ENCODE data around the gene GRPEL2. TPM values are rescaled to one million over a fixed set of nuclear protein-coding genes. Genes with fewer than 3 reads are reported as not detected.

Gene GRPEL2
- total RNA-seq, 1 experiment from 2014 or later, result 48.9 TPM

DNA sequence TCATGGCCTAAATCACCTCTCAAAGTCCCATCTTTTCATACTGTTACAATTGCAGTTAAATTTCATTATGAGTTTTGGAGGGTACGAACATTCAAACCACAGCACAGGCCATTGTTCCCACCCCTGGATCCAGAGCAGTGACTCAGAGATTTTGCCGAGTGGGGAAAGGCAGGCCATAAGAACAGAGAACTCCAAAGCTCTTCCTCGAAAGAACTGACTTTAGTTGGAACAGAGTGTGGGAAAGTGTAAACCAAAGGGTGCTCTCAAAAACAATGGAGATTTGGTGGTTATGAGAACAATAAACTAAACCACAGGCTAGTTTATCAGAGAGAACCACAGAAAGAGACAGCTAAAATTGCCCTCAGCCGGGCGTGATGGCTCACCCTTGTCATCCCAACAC, 19.4 kb upstream of the GRPEL2 start:
- Histone ChIP-seq H2AFZ (ENCODE audit: low read depth, low read length, poor library complexity, severe bottlenecking) (no peak overlapping the region), H3K9me2 (ENCODE audit: insufficient read depth) (no peaks in the 10 kb centered on the region), H3K4me3 (replicated peaks in 1 of 2; ENCODE audit: low read depth in 1 of 2, low read length in 2 of 2) (no peak overlapping the region), H3K36me3 (ENCODE audit: control insufficient read depth in 1 of 2, insufficient read depth in 2 of 2, low read length in 2 of 2) (no peaks in the 10 kb centered on the region), H3K4me2 (ENCODE audit: low read length) (no peak overlapping the region), H3K9me3 (ENCODE audit: control insufficient read depth in 1 of 2, insufficient read depth in 1 of 2, low read depth in 1 of 2, low read length in 2 of 2) (no peaks in the 10 kb centered on the region), H3K9ac (ENCODE audit: low read length) (no peak overlapping the region), H3K27me3 (ENCODE audit: insufficient read depth, low read length) (no peaks in the 10 kb centered on the region), H3K27ac (ENCODE audit: low read depth, low read length) (no peak overlapping the region), H4K20me1 (ENCODE audit: insufficient read depth) (no peaks in the 10 kb centered on the region), H3K79me2 (ENCODE audit: insufficient read depth, low read length) (no peaks in the 10 kb centered on the region), H3K4me1 (ENCODE audit: control insufficient read depth in 1 of 2, insufficient read depth in 2 of 2, low read length in 2 of 2) (peaks cover 8 to 12% of the 10 kb centered on the region in 2 experiments)
- POLR2A ChIA-PET, result no interaction called here
- intact Hi-C loops (cut with micrococcal nuclease), result no loop called here
- ATAC-seq, result no peak
- BruUV-seq (replicated peaks), result no TSS peak
- DNase-seq (ENCODE audit: low read depth, low spot score), result no peak
- CTCF ChIA-PET, result interaction anchor here (0.9 kb wide), 1 partner anchor 11 kb away, joined by 4 read pairs; no protein-coding TSS in a partner anchor
- RAD21 ChIA-PET (ENCODE audit: low non-redundant PET in 1 of 2, low total read pairs in 2 of 2, uncharacterized antibody in 2 of 2, unreplicated experiment in 2 of 2), result no interaction called here
- TF ChIP-seq ZNF274 (IDR thresholded peaks at IDR 0.05; ENCODE audit: low read depth, low read length) (no peak), YY1 (IDR thresholded peaks at IDR 0.05; ENCODE audit: extremely low read depth, insufficient replicate concordance, low read depth, low read length) (no peak), ZBTB33 (IDR thresholded peaks at IDR 0.05; ENCODE audit: extremely low read depth, insufficient replicate concordance, low read length) (no peak), POLR2AphosphoS5 (IDR thresholded peaks at IDR 0.05; ENCODE audit: low read depth, low read length) (no peak), ELF1 (IDR thresholded peaks at IDR 0.05; ENCODE audit: borderline replicate concordance, low read depth) (no peak), SP1 (IDR thresholded peaks at IDR 0.05; ENCODE audit: low read depth) (no peak), FOSL1 (IDR thresholded peaks at IDR 0.05; ENCODE audit: low read depth) (no peak), SRF (IDR thresholded peaks at IDR 0.05; ENCODE audit: low read depth) (no peak), CEBPB (IDR thresholded peaks at IDR 0.05; ENCODE audit: low read depth) (no peak), ZFX (IDR thresholded peaks at IDR 0.05) (no peak), POLR2A (IDR thresholded peaks at IDR 0.05; ENCODE audit: borderline replicate concordance, extremely low read depth, insufficient read depth, insufficient read length) (no peak), SIN3A (IDR thresholded peaks at IDR 0.05; ENCODE audit: low read depth) (no peak), EZH2 (IDR thresholded peaks at IDR 0.05) (no peak), EZH2phosphoT487 (IDR thresholded peaks at IDR 0.05; ENCODE audit: borderline replicate concordance) (no peak), CBX3 (IDR thresholded peaks at IDR 0.05; ENCODE audit: low read depth) (no peak), JUND (IDR thresholded peaks at IDR 0.05) (no peak), RAD21 (IDR thresholded peaks at IDR 0.05; ENCODE audit: low read depth) (no peak)
- TF ChIP-seq, protein P1, sequence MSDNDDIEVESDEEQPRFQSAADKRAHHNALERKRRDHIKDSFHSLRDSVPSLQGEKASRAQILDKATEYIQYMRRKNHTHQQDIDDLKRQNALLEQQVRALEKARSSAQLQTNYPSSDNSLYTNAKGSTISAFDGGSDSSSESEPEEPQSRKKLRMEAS (IDR thresholded peaks at IDR 0.05), result no peak
- TF ChIP-seq, protein P2, sequence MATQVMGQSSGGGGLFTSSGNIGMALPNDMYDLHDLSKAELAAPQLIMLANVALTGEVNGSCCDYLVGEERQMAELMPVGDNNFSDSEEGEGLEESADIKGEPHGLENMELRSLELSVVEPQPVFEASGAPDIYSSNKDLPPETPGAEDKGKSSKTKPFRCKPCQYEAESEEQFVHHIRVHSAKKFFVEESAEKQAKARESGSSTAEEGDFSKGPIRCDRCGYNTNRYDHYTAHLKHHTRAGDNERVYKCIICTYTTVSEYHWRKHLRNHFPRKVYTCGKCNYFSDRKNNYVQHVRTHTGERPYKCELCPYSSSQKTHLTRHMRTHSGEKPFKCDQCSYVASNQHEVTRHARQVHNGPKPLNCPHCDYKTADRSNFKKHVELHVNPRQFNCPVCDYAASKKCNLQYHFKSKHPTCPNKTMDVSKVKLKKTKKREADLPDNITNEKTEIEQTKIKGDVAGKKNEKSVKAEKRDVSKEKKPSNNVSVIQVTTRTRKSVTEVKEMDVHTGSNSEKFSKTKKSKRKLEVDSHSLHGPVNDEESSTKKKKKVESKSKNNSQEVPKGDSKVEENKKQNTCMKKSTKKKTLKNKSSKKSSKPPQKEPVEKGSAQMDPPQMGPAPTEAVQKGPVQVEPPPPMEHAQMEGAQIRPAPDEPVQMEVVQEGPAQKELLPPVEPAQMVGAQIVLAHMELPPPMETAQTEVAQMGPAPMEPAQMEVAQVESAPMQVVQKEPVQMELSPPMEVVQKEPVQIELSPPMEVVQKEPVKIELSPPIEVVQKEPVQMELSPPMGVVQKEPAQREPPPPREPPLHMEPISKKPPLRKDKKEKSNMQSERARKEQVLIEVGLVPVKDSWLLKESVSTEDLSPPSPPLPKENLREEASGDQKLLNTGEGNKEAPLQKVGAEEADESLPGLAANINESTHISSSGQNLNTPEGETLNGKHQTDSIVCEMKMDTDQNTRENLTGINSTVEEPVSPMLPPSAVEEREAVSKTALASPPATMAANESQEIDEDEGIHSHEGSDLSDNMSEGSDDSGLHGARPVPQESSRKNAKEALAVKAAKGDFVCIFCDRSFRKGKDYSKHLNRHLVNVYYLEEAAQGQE (IDR thresholded peaks at IDR 0.05; ENCODE audit: low read depth), result no peak
- TF ChIP-seq, protein P3, sequence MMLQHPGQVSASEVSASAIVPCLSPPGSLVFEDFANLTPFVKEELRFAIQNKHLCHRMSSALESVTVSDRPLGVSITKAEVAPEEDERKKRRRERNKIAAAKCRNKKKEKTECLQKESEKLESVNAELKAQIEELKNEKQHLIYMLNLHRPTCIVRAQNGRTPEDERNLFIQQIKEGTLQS (IDR thresholded peaks at IDR 0.05), result no peak
